GM19467 (cell line): ENCODE data around the gene SBK2.
A peak's percentile ranks its signal among the peaks of the same experiment; 100 is the strongest.
"Not testable (repeated sequence)": the region's sequence is repeated elsewhere in the genome, so short reads cannot be mapped to it uniquely, and the experiment has no call there.

Experiments
- ATAC-seq: cut with Tn5 transposase; IDR thresholded peaks from one replicate; pipeline ENCODE4 v1.9.1; 2021; ENCODE audit warnings: mild to moderate bottlenecking, moderate library complexity; ENCODE audit not compliant: unreplicated experiment

Gene SBK2

DNA sequence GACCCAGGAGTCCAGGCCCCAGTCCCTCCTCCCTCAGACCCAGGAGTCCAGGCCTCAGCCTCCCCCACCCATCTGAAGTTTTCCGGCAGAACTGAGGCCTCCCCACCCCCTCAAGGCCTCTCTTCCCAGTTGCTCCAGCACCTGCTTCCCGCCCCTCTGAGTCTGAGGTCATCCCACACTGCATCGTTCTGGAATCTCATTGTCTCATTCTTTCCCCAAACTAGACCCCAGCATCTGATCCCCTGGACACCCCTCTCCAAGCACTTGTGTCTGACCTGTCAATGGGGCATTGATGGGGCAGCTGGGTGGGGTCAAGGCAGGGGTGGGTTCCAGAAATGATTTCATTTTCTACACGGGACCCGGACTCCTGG lies 793 bp upstream of the SBK2 start:
- no peak for ATAC-seq

DNA sequence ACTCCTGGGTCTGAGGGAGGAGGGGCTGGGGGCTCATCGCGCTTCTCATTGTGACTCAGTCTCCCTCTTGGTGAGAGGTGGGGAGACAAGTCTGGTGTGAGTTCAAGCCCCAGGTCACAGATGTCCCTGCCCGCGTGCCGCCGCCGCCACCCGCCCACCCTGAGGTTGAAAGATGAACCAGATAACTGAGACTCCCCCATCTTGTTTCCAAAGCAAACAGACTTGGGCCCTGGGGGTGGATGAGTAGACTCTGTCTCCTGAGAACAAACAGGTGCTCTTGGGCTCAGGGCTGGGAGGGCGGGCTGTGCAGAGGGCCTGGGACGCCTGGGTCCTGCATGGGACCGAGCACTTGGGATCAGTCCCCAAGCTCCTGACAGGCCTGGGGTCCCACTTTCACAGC lies 567 bp downstream of the SBK2 start:
- ATAC-seq, result no peak

DNA sequence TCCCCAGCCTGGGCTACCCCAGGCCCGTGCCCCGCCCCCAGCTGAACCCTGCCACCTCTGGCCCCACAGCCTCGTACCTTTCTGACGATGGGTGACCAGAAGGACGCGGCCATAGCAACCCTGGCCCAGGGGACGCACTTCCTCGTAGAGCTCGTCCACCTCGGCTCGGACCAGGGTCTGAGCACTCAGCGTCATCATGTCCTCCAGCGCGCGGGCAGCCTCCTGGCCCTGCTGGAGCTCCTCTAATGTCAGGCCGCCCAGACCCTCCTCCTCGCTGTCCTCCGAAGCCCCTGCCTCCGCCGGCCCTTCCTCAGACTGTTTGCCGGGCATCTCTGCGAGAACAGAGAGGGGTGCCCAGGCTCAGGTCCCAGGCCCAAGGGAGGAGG lies 975 bp downstream of the SBK2 start:
- ATAC-seq, result no peak

DNA sequence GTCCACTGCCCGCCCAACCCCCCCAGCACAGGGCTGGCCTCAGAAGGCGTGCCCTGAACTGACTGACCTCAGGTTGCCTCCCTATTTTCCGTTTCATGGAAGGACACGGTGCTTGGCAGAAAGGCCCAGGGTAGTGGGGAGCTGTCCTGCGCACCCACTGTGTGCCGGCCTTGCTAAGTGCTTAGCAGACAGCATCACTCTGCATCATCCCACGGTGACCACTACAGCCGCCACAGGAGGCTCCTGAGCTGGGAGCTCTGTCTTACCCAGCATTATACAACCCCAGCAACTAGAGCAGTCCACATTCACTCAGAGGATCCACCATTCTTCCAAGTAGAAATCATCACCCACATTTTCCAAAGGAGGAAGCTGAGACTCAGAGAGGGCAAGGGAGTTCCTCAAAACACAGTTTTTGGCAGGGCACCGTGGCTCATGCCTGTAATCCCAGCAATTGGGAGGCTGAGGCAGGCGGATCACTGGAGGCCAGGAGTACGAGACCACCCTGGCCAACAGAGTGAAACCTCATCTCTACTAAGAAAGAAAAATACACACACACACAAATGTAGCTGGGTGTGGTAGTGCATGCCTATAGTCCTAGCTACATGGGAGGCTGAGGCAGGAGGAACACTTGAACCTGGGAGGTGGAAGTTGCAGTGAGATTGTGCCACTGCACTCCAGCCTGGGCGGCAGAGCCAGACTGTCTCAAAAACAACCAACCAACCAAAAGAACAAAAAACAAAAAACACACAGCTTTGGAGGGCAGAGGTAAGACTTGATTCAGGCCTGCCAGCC lies 1.6 kb downstream of the SBK2 start:
- ATAC-seq, result no peak

DNA sequence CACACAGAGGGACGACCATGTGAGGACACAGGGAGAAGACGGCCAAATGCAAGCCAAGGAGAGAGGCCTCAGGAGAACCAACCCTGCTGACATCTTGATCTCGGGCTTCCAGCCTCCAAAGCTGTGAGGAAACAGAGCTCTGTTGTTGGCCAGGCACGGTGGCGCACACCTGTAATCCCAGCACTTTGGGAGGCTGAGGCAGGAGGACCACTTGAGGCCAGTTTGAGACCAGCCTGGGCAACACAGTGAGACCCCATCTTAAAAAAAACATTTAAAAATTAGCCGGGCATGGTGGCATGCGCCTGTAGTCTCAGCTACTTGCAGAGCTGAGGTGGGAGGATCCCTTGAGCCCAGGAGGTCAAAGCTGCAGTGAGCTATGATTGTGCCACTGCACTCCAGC lies 2.7 kb downstream of the SBK2 start:
- not testable (repeated sequence) for ATAC-seq

DNA sequence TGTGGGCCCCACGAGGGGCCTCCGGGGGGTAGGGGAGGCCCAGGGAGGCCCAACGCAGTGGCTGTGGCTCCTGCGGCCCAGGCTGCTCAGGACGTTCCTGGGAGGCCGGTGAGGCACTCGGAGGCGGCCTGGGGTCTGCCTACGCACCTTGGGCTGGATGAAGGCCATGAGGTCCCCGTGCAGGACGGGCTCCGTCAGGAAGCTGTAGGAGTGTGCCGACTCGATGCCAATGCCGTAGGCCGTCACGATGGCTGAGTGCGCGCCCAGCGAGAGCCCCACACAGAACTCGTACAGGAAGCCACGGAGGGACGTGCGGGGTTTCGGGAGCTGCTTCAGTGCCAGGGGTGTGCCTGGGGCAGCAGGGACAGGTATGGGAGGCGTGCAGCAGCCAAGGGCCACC lies 5.9 kb downstream of the SBK2 start:
- ATAC-seq, result no peak

DNA sequence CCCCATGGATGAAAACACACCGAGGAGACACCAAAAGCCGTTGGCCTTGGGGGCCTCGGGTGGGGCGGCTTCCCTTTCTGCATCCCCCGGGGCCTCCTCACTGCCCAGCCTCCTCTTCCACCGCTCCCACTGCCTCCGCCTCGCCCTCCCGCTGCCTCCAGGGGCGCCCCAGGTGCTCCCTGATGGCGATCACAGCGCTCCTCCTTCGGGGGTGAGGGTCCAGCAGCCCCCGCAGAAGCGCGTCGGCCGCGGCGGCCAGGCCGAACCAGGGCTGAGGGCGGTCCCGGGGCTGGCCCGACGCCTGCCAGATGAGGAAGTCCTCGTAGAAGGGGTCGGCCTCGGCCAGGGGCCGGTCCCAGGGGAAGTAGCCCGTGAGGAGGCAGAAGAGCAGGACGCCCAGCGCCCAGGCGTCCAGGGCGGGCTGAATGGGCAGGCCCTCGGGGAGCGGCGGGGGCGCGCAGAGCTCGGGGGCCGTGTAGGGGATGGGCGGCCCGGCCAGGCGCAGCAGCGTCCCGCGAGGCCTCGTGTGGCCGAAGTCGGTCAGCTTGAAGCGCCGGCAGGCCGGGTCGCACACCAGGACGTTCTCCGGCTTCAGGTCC lies 7.2 kb downstream of the SBK2 start:
- no peak for ATAC-seq

DNA sequence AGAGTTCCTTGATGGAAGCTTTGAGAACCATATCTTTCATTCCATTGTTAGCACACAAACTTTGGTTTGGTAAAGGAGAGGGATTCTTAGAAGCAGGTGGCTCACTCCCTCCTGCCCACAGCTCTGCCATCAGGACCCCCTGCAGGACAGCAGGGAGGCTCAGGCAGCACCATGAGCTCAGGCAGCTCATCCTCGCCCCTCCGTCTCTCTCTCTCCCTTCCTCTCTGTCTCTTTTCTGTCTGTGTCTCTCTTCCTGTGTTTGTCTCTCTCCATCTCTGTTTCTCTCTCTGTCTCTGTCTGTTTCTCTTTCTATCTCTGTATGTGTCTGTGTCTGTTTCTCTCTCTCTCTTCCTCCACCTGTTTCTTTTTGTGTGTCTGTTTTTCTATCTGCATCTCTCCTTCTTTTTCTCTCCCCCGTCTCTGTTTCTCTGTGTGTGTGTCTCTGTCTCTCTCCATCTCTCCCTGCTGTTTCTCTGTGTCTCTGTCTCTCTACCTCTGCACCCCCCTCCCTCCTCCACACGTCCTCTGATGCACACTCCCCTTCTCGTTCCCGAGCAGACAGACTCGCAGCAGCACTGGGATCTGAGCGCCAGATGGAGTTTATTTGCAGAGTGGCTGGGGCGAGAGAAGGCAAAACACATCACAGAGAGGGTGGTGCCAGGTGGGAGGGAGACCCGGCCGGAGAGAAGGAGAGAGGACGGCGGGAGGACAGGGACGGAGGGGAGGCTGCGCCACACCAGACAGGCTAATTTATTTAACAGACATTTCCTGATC lies 8.7 kb downstream of the SBK2 start:
- no peak for ATAC-seq

DNA sequence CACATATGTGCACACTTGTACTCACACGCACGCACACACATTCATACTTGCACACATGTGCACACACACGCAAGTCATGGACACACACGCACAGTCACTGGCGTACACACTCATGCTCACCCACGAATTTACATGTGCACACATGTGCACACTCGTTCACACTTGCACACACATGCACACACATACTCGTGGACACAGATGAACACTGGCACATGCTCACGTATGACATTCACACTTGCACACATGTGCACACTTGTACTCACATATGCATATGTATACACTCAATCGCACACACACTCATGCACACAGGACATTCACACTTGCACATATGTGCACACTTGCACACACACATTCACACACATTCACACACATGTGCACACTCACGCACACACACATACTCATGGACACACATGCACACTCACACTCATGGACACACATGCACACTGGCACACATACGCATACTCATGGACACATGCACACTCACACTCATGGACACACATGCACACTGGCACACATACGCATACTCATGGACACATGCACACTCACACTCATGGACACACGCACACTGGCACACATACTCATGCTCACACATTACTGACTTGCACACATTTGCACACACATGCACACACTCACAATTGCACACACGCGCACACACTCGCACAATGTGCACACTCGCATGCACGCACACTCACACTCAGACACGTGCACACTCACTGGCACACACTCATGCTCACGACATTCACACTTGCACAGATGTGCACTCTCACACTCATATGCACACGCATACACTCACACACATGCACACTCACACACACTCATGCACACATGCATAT lies 9.5 kb downstream of the SBK2 start:
- no peak for ATAC-seq

DNA sequence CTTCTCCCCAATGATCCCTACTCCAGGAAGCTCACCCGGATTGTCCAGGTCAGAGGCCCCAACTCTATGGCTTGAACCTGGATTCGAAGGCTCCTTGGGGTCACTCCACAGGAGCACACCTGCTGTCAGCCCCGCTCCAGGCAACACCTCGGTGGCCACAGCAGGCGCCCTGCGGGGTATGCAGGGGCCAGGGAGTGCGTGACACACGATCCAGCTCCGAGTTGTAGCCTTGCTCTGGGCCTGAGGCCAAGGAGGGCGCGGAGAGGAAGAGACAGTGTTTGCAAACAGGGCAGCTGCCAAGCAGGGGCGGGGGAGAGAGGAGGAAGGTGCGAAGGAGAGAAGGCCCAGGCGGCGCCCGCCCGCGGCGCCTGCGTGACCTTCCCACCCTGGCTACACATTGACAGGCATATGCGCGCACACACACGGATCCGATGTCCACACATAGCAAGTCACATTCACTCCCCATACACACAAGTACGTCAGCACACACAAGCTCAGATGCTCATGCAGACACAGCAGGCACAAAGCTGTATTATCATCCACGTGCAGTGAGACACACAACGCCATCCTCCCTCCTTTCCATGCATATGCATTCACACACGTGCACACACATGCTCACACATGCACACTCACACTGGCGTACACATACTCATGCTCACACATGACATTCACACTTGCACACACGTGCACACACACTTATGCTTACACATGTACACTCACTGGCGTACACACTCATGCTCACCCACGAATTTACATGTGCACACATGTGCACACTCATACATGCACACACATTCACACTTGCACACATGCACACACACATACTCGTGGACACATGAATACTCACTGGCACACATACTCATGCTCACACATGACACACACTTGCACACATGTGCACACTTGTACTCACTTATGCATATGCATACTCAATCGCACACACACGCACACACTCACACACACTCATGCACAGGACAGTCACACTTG lies 10.4 kb downstream of the SBK2 start:
- ATAC-seq, result no peak

DNA sequence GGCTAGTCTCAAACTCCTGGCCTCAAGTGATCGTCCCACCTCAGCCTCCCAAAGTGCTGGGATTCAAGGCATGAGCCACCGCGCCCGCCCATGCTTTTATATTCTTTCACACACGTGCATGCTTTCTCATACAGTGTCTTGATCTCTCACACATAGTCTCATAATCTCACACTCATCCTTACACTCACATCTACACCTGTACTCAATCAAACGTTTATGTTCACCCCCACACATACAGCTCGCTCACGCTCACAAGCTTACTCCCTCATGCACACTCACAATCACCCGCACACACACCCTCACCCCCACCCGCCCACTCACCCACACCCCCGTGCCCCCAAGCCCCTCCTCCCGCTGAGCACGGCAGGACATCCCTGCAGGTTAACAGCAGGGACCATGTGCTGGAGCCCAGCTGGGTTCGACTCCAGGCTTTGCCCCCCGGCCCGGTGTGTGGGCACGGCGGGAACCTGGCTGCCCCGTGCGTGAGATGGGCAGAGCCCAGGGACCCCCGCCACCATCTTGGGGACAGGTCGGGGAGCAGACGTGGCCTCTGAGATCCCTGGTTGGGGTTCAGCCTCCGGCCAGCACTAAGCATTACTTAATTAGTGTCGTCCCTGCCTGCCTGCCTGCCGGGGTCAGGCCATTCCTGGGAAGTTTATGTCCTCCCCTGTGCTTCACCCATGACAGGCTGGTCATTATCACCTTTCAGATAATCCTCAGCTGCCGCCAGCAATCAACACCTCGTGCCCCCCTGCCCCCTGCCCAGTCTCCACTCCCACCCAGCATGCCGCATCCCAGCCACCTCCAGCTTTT lies 11.4 kb downstream of the SBK2 start:
- ATAC-seq, result no peak

DNA sequence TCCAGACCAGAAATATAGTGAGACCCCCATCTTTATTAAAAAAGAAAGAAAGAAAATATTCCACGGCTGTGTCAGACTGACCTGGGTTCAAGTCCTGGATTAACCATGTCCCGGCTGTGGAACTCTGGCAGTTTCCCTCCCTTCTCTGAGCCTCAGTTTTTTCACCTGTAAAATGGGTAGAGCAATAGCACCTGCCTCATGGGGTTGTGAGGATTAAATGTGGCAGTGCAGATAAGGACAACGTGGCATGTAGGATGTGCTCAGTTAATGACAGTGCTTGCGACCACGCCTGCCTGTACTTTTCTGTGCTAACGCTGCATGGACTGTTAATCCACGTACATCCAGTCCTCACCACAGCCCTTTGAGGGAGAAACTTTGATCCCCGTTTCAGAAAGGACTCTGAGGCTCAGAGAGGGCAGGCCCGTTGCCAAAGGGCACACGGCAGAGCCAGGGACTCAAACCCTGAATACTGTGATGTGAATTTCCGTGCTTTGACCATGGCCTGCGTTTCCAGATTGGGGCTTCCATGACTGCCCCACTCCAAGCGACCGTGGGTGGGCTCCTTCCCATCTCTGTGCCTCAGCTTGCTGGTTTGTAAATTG lies 16.1 kb downstream of the SBK2 start:
- no peak for ATAC-seq

DNA sequence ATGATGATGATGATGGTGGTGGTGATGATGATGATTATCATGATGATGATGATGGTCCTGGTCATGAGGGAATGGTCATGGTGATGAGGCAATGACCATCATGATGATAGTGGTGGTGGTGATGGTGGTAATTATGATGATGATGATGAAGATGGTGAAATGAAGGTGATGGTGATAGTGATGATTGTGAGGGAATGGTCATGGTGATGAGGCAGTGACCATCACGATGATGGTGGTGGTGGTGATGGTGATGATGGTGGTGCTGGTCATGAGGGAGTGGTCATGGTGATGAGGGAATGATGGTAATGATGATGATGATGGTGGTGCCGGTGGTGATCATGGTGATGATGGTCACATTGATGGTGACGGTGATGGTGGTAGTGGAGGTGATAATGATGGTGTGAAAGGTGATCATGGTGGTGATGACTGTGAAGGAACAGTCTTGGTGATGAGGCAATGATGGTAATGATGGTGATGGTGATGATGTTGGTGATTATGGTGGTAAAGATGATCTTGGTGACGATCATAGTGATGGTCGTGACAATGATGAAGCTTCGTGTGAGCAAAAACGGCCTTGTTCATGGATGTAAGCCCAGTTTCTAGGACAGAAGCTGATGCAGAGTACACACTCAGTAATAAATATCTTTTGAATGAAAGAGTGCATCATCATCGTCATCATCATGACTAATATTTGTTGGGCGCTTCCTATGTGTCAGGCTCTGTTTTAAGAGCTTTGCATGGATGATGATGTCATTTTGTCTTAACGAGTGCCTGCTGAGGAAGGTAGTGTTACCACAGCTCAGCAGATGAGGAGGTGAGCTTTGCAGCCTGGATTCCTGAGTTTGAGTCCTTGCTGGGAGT lies 17.3 kb downstream of the SBK2 start:
- no peak for ATAC-seq

DNA sequence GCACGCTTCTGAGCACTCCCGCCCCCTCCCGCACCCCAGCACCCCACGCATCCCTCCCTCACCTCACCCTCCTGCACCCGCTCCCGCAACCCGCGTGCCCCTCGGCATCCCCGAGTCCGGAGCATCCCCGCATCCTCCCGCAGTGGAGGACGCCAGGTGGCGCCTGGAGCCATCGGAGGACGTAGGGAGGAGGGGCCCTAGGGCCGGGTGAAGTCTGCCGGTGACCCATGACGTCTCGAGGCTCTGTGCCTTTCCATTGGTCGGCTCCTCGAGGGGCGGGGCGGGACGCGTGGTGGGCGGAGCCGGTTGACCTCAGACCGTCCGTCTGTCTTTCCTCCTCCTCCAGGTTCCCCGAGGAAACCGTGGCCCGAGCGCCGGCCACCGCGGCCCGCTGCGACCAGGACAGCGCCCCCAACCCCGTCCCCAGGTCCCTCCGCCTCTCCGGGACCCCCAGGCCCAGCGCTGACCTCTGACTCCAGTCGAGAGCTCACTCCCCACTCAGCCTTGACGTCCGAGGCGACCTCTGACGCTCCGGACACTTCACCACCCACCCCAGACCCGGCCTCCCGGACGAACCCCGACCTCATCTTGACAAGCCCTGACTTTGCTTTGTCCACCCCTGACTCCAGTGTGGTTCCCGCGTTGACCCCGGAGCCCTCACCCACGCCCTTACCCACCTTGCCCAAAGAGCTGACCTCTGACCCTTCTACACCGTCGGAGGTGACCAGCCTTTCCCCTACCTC lies 19.9 kb downstream of the SBK2 start:
- peak; percentile 97 for ATAC-seq

DNA sequence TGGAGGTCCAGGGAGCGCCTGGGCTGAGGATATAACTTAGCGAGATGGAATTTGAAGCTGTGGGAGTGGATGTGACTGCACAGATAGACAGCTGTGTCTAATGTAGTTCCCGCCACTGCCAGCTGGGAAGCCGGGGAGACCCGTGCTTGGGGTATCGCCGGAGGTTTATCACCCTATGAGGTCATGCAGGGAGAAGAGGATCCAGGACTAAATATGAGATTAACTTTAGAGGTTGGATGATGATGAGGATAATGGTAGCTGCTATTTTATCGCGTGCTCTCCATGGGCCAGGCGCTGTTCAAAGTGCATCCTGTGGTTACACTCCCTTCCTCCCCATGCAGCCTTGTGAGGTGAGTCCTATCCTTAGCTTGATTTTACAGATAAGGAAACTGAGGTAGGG lies 28.8 kb downstream of the SBK2 start:
- no peak for ATAC-seq

DNA sequence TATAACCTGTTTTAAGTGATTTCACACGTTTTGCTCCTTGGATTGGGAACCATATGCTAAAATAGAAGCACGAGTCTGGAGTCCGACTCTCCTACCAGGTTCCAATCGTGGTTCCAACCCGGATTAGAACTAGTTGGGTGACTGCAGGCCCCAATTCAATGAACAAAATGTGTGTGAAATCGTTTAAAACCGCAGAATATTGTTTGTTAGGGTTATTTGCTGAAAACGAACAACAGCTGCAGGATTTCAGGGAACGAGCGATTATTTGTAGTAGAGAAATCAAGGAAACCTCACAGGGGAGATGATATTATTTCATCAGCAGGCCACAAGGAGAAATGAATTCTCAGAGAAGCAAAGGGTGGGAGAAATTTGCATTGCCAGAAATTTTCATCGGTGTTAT lies 32.0 kb downstream of the SBK2 start:
- no peak for ATAC-seq

DNA sequence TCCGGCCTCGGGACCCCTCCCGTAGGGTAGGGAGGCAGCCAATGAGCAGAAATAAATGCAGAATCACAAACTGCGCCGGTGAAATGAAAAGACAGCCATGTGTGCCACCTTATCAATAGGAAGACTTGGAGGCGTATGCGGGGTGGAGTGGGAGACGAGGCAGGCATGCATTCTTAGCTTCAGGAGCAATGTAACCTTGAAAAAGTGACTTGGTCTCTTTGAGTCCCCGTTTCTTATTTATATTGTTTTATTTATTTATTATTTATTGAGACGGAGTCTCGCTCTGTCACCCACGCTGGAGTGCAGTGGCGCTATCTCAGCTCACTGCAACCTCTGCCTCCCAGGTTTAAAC lies 32.7 kb downstream of the SBK2 start:
- ATAC-seq, result no peak
